Endothelial cell of umbilical vein (primary cell): Measurements from ENCODE around the gene ARGLU1.

ENCODE experiments used
- EZH2 ChIP-seq: IDR thresholded peaks from 2 replicates; pipeline ENCODE4 v1.6.1; 2012; ENCODE audit warnings: borderline replicate concordance, low read depth, mild to moderate bottlenecking, moderate library complexity, low read length, inconsistent platforms; ENCODE audit not compliant: severe bottlenecking
- FOS ChIP-seq: IDR thresholded peaks from 2 replicates; pipeline ENCODE4 v1.6.1; 2011; ENCODE audit warnings: mild to moderate bottlenecking, low read length, moderate library complexity, borderline replicate concordance; ENCODE audit not compliant: insufficient read depth
- GATA2 ChIP-seq: IDR thresholded peaks from 2 replicates; pipeline ENCODE4 v1.7.0; 2011; ENCODE audit warnings: low read depth, mild to moderate bottlenecking, moderate library complexity, mixed read lengths, low read length; ENCODE audit not compliant: insufficient read length, insufficient read depth
- JUN ChIP-seq: IDR thresholded peaks from 2 replicates; pipeline ENCODE4 v1.6.1; 2011; ENCODE audit warnings: borderline replicate concordance, low read depth; ENCODE audit not compliant: insufficient read length, insufficient read depth
- MAX ChIP-seq: IDR thresholded peaks from 2 replicates; pipeline ENCODE4 v1.6.1; 2011; ENCODE audit not compliant: insufficient read depth, insufficient read length
- MYC ChIP-seq: IDR thresholded peaks from one replicate; pipeline ENCODE4 v1.6.1; 2011; ENCODE audit warnings: mild to moderate bottlenecking, low read depth, low read length
- POLR2A ChIP-seq: IDR thresholded peaks from 2 replicates; pipeline ENCODE4 v1.6.1; 2012; ENCODE audit warnings: low read depth, mild to moderate bottlenecking, control low read depth, low read length
- POLR2AphosphoS5 ChIP-seq: IDR thresholded peaks from 2 replicates; pipeline ENCODE4 v1.6.1; 2012; ENCODE audit warnings: low read depth, mild to moderate bottlenecking, control low read depth, low read length, moderate library complexity; ENCODE audit not compliant: insufficient read depth
- TF ChIP-seq, protein P1 (sequence below), 2 donors: IDR thresholded peaks; 1 replicate in 1 of 2; 2 replicates in 1 of 2; pipeline ENCODE4 v1.5.1; 2011; ENCODE audit warnings: low read length in 2 of 2, mild to moderate bottlenecking in 2 of 2, moderate library complexity in 2 of 2, control low read depth in 1 of 2, inconsistent platforms in 1 of 2, low read depth in 1 of 2; ENCODE audit not compliant: insufficient read depth in 1 of 2; ENCODE audit errors: extremely low read depth in 1 of 2

DNA sequence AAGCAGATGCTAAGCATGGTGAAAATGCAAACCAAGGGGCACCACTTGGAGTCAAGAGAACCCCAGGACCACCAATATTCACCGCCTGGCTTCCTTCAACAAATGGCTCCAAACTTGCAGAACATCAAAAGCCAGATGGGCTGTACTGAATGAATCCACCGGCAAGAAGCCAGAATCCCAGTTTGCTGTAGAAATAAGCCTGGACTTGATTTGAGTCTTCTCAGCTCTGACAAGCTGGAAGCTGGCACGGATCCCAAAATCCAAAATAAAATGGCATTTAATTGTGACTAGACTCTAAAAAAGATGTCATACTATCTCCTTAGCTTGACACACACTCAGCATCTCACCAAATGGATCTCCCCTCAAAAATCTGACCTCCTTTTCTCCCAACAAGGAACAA, 44.4 kb downstream of the ARGLU1 start:
- TF ChIP-seq, protein P1, sequence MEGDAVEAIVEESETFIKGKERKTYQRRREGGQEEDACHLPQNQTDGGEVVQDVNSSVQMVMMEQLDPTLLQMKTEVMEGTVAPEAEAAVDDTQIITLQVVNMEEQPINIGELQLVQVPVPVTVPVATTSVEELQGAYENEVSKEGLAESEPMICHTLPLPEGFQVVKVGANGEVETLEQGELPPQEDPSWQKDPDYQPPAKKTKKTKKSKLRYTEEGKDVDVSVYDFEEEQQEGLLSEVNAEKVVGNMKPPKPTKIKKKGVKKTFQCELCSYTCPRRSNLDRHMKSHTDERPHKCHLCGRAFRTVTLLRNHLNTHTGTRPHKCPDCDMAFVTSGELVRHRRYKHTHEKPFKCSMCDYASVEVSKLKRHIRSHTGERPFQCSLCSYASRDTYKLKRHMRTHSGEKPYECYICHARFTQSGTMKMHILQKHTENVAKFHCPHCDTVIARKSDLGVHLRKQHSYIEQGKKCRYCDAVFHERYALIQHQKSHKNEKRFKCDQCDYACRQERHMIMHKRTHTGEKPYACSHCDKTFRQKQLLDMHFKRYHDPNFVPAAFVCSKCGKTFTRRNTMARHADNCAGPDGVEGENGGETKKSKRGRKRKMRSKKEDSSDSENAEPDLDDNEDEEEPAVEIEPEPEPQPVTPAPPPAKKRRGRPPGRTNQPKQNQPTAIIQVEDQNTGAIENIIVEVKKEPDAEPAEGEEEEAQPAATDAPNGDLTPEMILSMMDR (IDR thresholded peaks at IDR 0.05; ENCODE audit: extremely low read depth in 1 of 2, insufficient read depth in 1 of 2, low read depth in 1 of 2, low read length in 2 of 2) = no peak
- no peak for TF ChIP-seq EZH2
- no peak for TF ChIP-seq POLR2A
- TF ChIP-seq POLR2AphosphoS5 = no peak
- TF ChIP-seq MYC = no peak
- no peak for TF ChIP-seq JUN
- TF ChIP-seq FOS = no peak
- TF ChIP-seq MAX = no peak
- no peak for TF ChIP-seq GATA2
